Liver (tissue), 9 donors: ENCODE measurements around the gene CBLL2. TPM values are rescaled to one million over a fixed set of nuclear protein-coding genes. Genes with fewer than 3 reads are reported as not detected.

ENCODE experiments used
- DNase-seq: peaks from one replicate; pipeline ENCODE4 v3.0.0-alpha.2; 2017; ENCODE audit warnings: low spot score
- H3K27ac ChIP-seq, 2 donors: one replicate each; pipeline ENCODE4 v1.7.0; 2013; ENCODE audit warnings: inconsistent platforms in 2 of 2, low read length in 2 of 2, control low read depth in 1 of 2, low read depth in 1 of 2, mild to moderate bottlenecking in 1 of 2
- H3K27me3 ChIP-seq, 4 donors: one replicate each; pipeline versions ENCODE4 v1.6.1 to v1.7.0; 2013; ENCODE audit warnings: low read length in 3 of 4, inconsistent platforms in 1 of 4, mild to moderate bottlenecking in 1 of 4, moderate library complexity in 1 of 4; ENCODE audit not compliant: control insufficient read depth in 4 of 4, insufficient read depth in 4 of 4
- H3K36me3 ChIP-seq, 4 donors: one replicate each; pipeline versions ENCODE4 v1.6.1 to v1.7.0; 2013; ENCODE audit warnings: low read length in 3 of 4, mild to moderate bottlenecking in 3 of 4, low read depth in 1 of 4, moderate library complexity in 1 of 4; ENCODE audit not compliant: control insufficient read depth in 4 of 4, insufficient read depth in 3 of 4
- H3K4me1 ChIP-seq, 4 donors: one replicate each; pipeline versions ENCODE4 v1.6.1 to v1.7.0; 2013; ENCODE audit warnings: low read length in 3 of 4, mild to moderate bottlenecking in 3 of 4, moderate library complexity in 1 of 4; ENCODE audit not compliant: control insufficient read depth in 4 of 4, insufficient read depth in 4 of 4
- H3K4me3 ChIP-seq, 3 donors: one replicate each; pipeline versions ENCODE4 v1.6.1 to v1.7.0; 2013; ENCODE audit warnings: low read length in 3 of 3, control low read depth in 1 of 3, low read depth in 1 of 3, mild to moderate bottlenecking in 1 of 3
- H3K9ac ChIP-seq, 2 donors: one replicate each; pipeline ENCODE4 v1.7.0; 2013; ENCODE audit warnings: low read length in 2 of 2, mild to moderate bottlenecking in 2 of 2, moderate library complexity in 2 of 2, control low read depth in 1 of 2, low read depth in 1 of 2
- H3K9me3 ChIP-seq, 4 donors: one replicate each; pipeline versions ENCODE4 v1.6.1 to v1.7.0; 2013; ENCODE audit warnings: low read length in 3 of 4; ENCODE audit not compliant: control insufficient read depth in 4 of 4
- ATF3 ChIP-seq: IDR thresholded peaks from 2 replicates; pipeline ENCODE4 v1.6.1; 2016; ENCODE audit warnings: antibody characterized with exemption
- CTCF ChIP-seq: fragments of 150-350 bp; IDR thresholded peaks from 2 replicates; pipeline ENCODE4 v1.5.1; 2017; ENCODE audit warnings: improper control_type of control experiment, low read depth, low read length; ENCODE audit not compliant: missing input control
- EGR1 ChIP-seq, 2 donors: IDR thresholded peaks; 2 replicates each; pipeline ENCODE4 v1.6.1; 2016 to 2018; ENCODE audit warnings: antibody characterized with exemption in 2 of 2, low read depth in 2 of 2
- FOXA1 ChIP-seq: IDR thresholded peaks from 2 replicates; pipeline ENCODE4 v1.6.1; 2016; ENCODE audit warnings: antibody characterized with exemption
- FOXA2 ChIP-seq: IDR thresholded peaks from 2 replicates; pipeline ENCODE4 v1.6.1; 2016; ENCODE audit warnings: antibody characterized with exemption
- GABPA ChIP-seq, 2 donors: IDR thresholded peaks in 1 of 2; conservative IDR thresholded peaks in 1 of 2; 2 replicates each; pipeline ENCODE4 v1.6.1; 2016; ENCODE audit warnings: antibody characterized with exemption in 2 of 2, mild to moderate bottlenecking in 1 of 2, moderate library complexity in 1 of 2
- HNF4A ChIP-seq, 2 donors: conservative IDR thresholded peaks; 2 replicates each; pipeline ENCODE4 v1.6.1; 2016; ENCODE audit warnings: antibody characterized with exemption in 2 of 2, mild to moderate bottlenecking in 2 of 2
- HNF4G ChIP-seq: IDR thresholded peaks from 2 replicates; pipeline ENCODE4 v1.6.1; 2016; ENCODE audit warnings: antibody characterized with exemption
- JUND ChIP-seq, 2 donors: IDR thresholded peaks; 2 replicates each; pipeline ENCODE4 v1.6.1; 2016; ENCODE audit warnings: antibody characterized with exemption in 2 of 2
- MAX ChIP-seq: IDR thresholded peaks from 2 replicates; pipeline ENCODE4 v1.6.1; 2016; ENCODE audit warnings: antibody characterized with exemption
- NR2F2 ChIP-seq: IDR thresholded peaks from 2 replicates; pipeline ENCODE4 v1.6.1; 2016; ENCODE audit warnings: antibody characterized with exemption
- RAD21 ChIP-seq, 2 donors: IDR thresholded peaks; 2 replicates each; pipeline ENCODE4 v1.6.1; 2016; ENCODE audit warnings: antibody characterized with exemption in 2 of 2, mild to moderate bottlenecking in 2 of 2
- REST ChIP-seq: IDR thresholded peaks from 2 replicates; pipeline ENCODE4 v1.6.1; 2016; ENCODE audit warnings: antibody characterized with exemption, mild to moderate bottlenecking
- RXRA ChIP-seq, 2 donors: IDR thresholded peaks; 2 replicates each; pipeline ENCODE4 v1.6.1; 2017 to 2018; ENCODE audit warnings: antibody characterized with exemption in 2 of 2, mild to moderate bottlenecking in 1 of 2
- SP1 ChIP-seq: IDR thresholded peaks from 2 replicates; pipeline ENCODE4 v1.6.1; 2018; ENCODE audit warnings: antibody characterized with exemption, mild to moderate bottlenecking
- TAF1 ChIP-seq: conservative IDR thresholded peaks from 2 replicates; pipeline ENCODE4 v1.6.1; 2016; ENCODE audit warnings: antibody characterized with exemption, mild to moderate bottlenecking
- YY1 ChIP-seq: IDR thresholded peaks from 2 replicates; pipeline ENCODE4 v1.6.1; 2016; ENCODE audit warnings: antibody characterized with exemption, mild to moderate bottlenecking
- ZBTB33 ChIP-seq: IDR thresholded peaks from 2 replicates; pipeline ENCODE4 v1.6.1; 2016; ENCODE audit warnings: antibody characterized with exemption
- WGBS: extraction: QIAGEN DNeasy Blood & Tissue Kit; methylation state at CpG from one replicate; pipeline ENCODE4 v1.1.7; 2013; 5-methylcytosine and 5-hydroxymethylcytosine counted together
- polyA plus RNA-seq, 2 donors: library from polyadenylated mRNA; stranded (reverse) in 1 of 2; unstranded in 1 of 2; fragments of 200-250 nt in 1 of 2; fragments of >200 nt in 1 of 2; fragmentation: Nextera tagmentation in 1 of 2; extraction: Ambion mirVana in 1 of 2; gene quantifications; one replicate each; pipeline versions ENCODE4 v1.2.1 to v1.2.3, GENCODE V29; 2013 to 2015
- total RNA-seq, 2 donors: library from RNA; depleted of rRNA; stranded (reverse); fragments of >200 nt; gene quantifications; one replicate each; pipeline ENCODE4 v1.2.3, GENCODE V29; 2014
- donor health status: healthy.
- donor health status: healthy.
- donor health status: healthy.
- donor health status: healthy.
- donor health status: healthy.

The CBLL2 gene
- total and polyA plus RNA-seq, 4 donors: not detected

GRCh38 chrX:22268706-22269105 lies 4.0 kb upstream of the CBLL2 start:
- 71% methylated on average over 6 of the region's 6 CpGs for WGBS
- Histone ChIP-seq H3K9me3 (peaks cover 0 to 2% (median 0%) of the 10 kb centered on the region in 4 donors), H3K4me3 (no peak overlapping the region), H3K36me3 (no peaks in the 10 kb centered on the region), H3K27me3 (no peaks in the 10 kb centered on the region), H3K4me1 (no peaks in the 10 kb centered on the region), H3K9ac (no peak overlapping the region), H3K27ac (no peak overlapping the region)
- no peak for DNase-seq
- no peak for TF ChIP-seq RAD21 (IDR thresholded peaks at IDR 0.05)
- no peak for TF ChIP-seq NR2F2
- TF ChIP-seq EGR1 (IDR thresholded peaks at IDR 0.05; ENCODE audit: low read depth in 2 of 2): no peak
- TF ChIP-seq JUND (IDR thresholded peaks at IDR 0.05): no peak
- no peak for TF ChIP-seq REST
- TF ChIP-seq ATF3: no peak
- no peak for TF ChIP-seq HNF4G
- no peak for TF ChIP-seq GABPA (IDR thresholded peaks at IDR 0.05 in 1 of 2, conservative IDR thresholded peaks at IDR 0.05 in 1 of 2)
- no peak for TF ChIP-seq SP1
- TF ChIP-seq CTCF: no peak
- TF ChIP-seq MAX: no peak
- TF ChIP-seq FOXA2: no peak
- no peak for TF ChIP-seq ZBTB33
- TF ChIP-seq RXRA (IDR thresholded peaks at IDR 0.05): no peak
- no peak for TF ChIP-seq HNF4A (conservative IDR thresholded peaks at IDR 0.05)
- TF ChIP-seq YY1: no peak
- TF ChIP-seq FOXA1: no peak
- no peak for TF ChIP-seq TAF1
